22Rv1 (cell line): ENCODE results near the gene PKLR.
"Not testable (repeated sequence)": the region's sequence is repeated elsewhere in the genome, so short reads cannot be mapped to it uniquely, and the experiment has no call there.

Experiments used
- ZFX ChIP-seq: fragments of 450-650 bp; IDR thresholded peaks from 2 replicates; pipeline ENCODE4 v1.6.1; 2017; ENCODE audit warnings: antibody characterized with exemption, borderline replicate concordance
- TF ChIP-seq, protein P1 (sequence below): fragments of 450-650 bp; IDR thresholded peaks from 2 replicates; pipeline ENCODE4 v1.5.1; 2017; ENCODE audit warnings: mild to moderate bottlenecking

DNA sequence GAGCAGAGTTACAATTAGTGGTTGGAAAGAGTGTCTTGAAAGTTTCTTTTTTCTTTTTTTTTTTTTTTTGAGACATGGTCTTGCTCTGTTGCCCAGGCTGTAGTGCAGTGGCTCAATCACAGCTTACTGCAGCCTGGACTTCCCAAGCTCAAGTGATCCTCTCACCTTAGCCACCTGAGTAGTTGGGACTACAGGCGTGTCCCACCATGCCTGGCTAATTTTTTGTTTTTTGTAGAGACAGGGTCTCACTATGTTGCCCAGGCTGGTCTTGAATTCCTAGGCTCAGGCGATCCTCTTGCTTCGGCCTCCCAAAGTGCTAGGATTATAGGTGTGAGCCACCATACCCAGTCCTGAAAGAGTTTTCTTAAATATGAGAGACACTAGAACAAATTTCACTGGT, 54.4 kb downstream of the PKLR start:
- TF ChIP-seq, protein P1, sequence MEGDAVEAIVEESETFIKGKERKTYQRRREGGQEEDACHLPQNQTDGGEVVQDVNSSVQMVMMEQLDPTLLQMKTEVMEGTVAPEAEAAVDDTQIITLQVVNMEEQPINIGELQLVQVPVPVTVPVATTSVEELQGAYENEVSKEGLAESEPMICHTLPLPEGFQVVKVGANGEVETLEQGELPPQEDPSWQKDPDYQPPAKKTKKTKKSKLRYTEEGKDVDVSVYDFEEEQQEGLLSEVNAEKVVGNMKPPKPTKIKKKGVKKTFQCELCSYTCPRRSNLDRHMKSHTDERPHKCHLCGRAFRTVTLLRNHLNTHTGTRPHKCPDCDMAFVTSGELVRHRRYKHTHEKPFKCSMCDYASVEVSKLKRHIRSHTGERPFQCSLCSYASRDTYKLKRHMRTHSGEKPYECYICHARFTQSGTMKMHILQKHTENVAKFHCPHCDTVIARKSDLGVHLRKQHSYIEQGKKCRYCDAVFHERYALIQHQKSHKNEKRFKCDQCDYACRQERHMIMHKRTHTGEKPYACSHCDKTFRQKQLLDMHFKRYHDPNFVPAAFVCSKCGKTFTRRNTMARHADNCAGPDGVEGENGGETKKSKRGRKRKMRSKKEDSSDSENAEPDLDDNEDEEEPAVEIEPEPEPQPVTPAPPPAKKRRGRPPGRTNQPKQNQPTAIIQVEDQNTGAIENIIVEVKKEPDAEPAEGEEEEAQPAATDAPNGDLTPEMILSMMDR: not testable (repeated sequence)
- not testable (repeated sequence) for TF ChIP-seq ZFX
